PFSK-1 (cell line): ENCODE results near the gene TAF1B.

Source experiments
- POLR2AphosphoS5 ChIP-seq: IDR thresholded peaks from 2 replicates; pipeline ENCODE4 v1.6.1; 2012; ENCODE audit warnings: low read depth, mild to moderate bottlenecking, control low read depth, low read length, moderate library complexity
- SIN3A ChIP-seq: IDR thresholded peaks from 2 replicates; pipeline ENCODE4 v1.6.1; 2012; ENCODE audit warnings: mild to moderate bottlenecking, low read length, moderate library complexity, borderline replicate concordance; ENCODE audit not compliant: insufficient read depth
- TAF1 ChIP-seq: IDR thresholded peaks from 2 replicates; pipeline ENCODE4 v1.6.1; 2012; ENCODE audit warnings: low read length, control low read depth, borderline replicate concordance; ENCODE audit not compliant: insufficient read depth
- TF ChIP-seq, protein P1 (sequence below), 2 experiments: IDR thresholded peaks; 2 replicates each; pipeline versions ENCODE4 v1.6.1 to v1.8.0; 2011 to 2012; ENCODE audit warnings: low read depth in 2 of 2, low read length in 2 of 2, control low read depth in 1 of 2, inconsistent platforms in 1 of 2, mild to moderate bottlenecking in 1 of 2, moderate library complexity in 1 of 2; ENCODE audit not compliant: insufficient read depth in 1 of 2

DNA sequence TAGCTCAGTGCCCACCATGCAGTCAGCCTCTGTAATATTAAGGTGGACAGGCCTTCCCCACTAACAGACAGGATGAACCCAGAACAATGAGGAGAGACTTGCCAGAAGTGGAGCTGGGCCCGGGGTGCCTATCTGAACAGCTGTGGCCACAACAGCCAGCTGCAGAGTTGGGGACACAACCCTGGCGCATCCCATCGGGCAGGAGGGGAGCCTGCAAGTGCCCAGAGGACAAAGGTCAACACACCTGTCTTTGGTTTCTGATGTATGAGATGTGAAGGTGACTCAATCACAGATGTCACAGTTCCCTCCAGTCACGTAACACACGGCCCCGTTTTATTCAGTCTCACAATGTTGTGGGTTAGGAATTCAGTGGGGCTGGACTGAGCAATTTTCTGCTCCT lies 48.2 kb upstream of the TAF1B start:
- TF ChIP-seq SIN3A (no peak), TAF1 (no peak), POLR2AphosphoS5 (no peak)
- TF ChIP-seq, protein P1, sequence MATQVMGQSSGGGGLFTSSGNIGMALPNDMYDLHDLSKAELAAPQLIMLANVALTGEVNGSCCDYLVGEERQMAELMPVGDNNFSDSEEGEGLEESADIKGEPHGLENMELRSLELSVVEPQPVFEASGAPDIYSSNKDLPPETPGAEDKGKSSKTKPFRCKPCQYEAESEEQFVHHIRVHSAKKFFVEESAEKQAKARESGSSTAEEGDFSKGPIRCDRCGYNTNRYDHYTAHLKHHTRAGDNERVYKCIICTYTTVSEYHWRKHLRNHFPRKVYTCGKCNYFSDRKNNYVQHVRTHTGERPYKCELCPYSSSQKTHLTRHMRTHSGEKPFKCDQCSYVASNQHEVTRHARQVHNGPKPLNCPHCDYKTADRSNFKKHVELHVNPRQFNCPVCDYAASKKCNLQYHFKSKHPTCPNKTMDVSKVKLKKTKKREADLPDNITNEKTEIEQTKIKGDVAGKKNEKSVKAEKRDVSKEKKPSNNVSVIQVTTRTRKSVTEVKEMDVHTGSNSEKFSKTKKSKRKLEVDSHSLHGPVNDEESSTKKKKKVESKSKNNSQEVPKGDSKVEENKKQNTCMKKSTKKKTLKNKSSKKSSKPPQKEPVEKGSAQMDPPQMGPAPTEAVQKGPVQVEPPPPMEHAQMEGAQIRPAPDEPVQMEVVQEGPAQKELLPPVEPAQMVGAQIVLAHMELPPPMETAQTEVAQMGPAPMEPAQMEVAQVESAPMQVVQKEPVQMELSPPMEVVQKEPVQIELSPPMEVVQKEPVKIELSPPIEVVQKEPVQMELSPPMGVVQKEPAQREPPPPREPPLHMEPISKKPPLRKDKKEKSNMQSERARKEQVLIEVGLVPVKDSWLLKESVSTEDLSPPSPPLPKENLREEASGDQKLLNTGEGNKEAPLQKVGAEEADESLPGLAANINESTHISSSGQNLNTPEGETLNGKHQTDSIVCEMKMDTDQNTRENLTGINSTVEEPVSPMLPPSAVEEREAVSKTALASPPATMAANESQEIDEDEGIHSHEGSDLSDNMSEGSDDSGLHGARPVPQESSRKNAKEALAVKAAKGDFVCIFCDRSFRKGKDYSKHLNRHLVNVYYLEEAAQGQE (IDR thresholded peaks at IDR 0.05; ENCODE audit: insufficient read depth in 1 of 2, low read depth in 2 of 2, low read length in 2 of 2) = no peak
